NCI-H446 (cell line): ENCODE measurements around the gene ARFIP2.
"Not testable (repeated sequence)": the region's sequence is repeated elsewhere in the genome, so short reads cannot be mapped to it uniquely, and the experiment has no call there.

Source experiments
- DNase-seq, 2 experiments: peaks; one replicate each; lab custom pipeline; 2025; lab: John Stamatoyannopoulos, UW

ARFIP2 gene

DNA sequence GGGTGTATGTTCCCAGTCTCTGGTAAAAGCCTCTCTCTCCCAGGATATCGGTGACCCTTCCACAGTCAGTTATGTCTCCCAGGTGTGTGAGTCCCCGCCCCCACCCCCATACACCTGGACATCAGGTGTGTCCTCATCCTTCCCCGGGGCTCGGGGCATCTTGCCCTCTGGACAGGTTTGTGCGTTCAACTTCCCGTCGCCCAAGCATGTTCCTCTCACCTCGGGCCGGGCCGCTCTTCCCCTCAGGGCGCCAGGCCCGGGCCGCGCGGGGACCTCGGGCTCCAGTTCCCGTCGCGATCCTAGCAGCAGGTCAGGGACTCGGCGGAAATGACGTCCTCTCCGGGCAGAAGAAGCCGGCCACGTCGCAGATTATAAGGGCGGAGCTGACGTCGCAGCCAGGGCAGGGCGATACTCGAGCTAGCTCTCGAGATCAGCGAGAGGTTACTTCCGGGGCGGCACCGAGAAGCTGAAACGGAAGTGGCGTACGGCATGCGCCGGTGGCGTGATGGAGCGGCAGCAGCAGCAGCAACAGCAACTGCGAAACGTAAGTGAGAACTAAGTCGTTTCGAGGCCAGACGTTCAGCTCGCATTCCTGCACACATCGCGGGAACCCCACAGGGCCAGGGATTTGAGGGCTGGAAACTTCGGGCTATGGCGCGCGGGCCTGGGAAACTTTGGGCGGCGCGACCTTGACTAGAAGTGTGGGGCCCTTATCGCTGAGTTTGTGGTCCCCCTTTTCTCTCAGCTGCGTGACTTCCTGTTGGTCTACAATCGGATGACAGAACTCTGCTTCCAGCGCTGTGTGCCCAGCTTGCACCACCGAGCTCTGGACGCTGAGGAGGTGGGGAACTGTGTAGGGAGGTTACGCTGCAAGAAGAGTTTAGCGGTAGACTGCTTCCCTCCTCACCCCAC, at the start of gene ARFIP2, which contains the start of gene TIMM10B:
TSS of gene ARFIP2 (minus strand) at position 320 of the 912 bp plus-strand sequence. CDS start 910 bp downstream, outside the sequence.
TSS of gene TIMM10B (plus strand) at position 490 of the 912 bp plus-strand sequence. CDS start at position 506, 16 bp downstream.
- DNase-seq = peak; percentile 94 to 98

DNA sequence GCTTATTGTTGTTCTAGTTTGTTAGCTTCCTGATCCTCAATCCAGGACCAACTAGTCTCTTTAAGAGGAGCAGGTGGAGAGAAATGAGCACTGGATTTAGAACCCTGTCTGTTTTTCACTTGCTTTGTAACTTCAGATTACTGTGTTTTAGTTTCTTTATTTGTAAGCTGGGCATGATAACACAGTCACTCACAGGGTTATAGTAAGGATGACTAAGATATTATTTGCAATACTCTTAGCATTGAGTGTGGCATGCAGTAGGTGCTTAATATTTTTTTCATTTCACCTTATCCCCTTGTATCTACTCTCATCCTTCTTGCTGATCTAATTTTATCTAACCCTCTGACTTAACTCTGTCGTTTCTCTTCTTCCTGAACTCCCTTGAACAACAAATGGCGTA, 49.7 kb upstream of the ARFIP2 start:
- DNase-seq = no peak

DNA sequence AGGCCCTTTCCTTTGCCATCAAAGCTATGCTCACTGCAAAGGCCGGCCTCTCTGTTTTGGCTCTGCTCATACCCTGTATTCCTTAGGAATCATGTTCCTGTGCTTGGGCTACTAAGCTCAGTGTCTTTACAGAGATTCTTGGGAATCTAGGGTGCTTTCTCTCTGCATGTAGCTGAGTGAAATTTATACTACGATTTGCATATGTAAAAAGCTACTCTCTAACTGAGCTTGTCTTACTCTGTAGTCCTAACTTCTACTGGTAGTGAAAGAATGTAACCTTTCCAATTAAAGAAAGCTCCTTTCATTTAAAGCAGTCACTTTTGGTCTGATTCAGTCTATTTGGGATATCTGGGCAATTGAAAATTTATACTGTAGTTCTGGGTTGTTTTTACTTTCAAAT, 48.1 kb upstream of the ARFIP2 start:
- no peak for DNase-seq

DNA sequence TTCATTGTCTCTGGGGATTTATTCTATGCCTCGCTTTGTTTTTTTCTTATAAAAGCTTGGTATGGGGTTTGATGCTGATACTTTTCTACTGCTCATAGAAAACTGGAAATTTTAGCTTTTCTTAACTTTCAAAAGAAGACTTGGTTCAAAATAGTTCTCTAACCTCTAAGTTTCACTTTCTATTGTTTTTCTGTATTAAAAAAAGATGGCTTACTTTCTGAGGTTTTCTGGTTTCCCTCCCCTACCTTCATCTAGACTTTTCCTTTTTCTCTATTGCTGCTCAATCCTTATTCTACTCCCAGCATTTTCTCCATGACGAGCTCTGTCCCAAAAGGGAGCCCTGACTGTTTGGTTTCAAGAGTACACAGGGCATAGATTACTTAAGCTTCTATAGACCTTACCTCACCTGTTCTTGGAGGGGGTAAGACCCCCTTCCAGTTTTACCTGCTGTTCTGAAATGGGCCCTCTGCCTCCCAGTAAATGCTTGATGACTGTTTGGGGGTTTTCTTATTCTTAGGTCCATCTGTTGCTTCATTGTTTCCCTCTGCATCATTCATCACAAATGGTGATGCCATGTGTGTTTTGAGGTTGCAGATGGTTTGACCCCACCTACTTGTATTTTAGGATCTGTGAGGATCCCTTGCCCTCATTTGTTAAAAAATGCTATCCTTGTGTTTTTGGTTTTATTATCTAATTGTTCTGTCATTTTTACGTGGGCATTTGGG, 45.4 kb upstream of the ARFIP2 start:
- no peak for DNase-seq

GRCh38 chr11:6523253-6523652, 42.1 kb upstream of the ARFIP2 start:
- DNase-seq = no peak

GRCh38 chr11:6521946-6522345, 40.8 kb upstream of the ARFIP2 start:
- not testable (repeated sequence) for DNase-seq

DNA sequence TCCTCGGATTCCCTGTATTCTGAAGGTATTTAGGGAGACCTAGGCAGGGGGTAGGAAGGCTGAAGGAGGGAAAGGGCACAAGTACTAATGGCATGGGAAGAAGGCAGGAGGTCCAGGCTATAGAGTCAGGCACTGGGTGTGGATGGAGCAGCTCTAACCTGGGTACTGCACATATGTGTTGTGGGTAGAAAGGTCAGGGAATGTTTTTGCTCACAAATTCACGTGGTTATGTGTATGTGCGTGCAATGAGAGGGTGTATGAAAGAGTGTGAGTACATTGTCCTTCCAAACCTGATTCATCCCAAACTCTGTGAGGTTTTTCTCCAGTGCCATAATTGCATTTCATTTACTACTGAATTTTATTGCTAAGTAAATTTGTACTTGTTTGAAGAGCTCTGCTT, 39.1 kb upstream of the ARFIP2 start:
- no peak for DNase-seq

DNA sequence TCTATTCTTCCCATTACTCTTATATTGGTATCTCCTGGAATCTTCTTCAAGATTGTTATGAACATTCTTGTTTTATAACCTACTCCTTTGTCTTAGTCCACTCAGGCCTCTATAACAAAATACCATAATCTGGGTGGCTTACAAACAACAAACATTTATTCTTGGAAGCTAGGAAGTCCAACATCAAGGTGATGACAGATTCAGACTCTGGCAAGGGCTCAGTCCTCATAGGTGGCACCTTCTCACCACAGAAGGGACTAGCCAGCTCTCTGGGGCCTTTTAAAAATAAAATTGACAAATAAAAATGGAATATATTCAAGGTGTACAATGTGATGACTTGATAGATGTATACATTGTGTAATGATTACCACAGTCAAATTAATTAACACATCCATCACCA, 35.7 kb upstream of the ARFIP2 start:
- no peak for DNase-seq

DNA sequence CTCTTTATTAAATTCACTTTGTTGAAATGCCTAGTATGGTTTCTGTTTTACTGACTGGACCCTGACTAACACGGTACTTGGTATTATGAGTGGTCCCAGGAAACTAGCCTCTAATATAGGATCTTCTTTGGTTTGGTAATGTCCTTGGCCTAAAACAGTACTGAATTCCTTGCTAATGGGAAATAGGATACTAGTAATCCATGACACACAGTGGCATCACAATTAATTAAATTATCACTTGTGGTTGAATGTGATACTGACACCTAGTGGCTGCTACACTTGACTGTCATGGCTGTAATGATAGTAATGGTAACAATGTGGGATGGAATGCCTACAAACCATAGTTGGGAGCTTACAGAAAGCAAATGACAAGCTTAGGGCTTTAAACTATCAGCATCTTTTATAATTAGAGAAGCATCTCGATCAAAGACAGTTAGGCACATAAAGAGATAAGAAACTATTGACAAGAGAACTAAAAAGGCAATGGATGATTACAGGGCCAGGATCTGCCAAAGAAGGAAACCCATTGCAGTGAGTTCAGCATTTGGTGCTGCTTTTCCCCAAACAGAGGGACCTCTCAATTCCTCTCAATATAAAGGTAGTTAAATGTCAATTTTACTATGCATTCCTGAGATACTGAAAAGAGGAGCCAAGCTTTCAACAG, 24.6 kb upstream of the ARFIP2 start:
- DNase-seq = peak; percentile 22 to 58

DNA sequence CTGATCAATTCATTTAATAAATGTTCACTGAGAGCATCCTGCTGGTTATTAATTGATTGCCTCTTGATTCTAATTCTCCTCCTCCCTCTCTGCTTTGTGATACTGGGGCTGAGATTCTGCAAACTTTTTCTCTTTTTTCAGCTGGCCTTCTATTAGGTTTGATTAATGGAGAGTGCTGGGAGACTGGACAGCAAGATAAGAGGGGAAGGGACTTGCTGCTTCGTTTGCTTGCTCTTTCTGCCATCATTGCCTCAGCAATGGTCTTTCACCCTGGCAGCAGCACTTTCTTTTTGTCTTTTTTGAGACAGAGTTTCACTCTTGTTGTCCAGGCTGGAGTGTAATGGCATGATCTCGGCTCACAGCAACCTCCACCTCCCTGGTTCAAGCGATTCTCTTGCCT, 23.0 kb upstream of the ARFIP2 start:
- no peak for DNase-seq

GRCh38 chr11:6502382-6502781, 21.3 kb upstream of the ARFIP2 start:
- no peak for DNase-seq

DNA sequence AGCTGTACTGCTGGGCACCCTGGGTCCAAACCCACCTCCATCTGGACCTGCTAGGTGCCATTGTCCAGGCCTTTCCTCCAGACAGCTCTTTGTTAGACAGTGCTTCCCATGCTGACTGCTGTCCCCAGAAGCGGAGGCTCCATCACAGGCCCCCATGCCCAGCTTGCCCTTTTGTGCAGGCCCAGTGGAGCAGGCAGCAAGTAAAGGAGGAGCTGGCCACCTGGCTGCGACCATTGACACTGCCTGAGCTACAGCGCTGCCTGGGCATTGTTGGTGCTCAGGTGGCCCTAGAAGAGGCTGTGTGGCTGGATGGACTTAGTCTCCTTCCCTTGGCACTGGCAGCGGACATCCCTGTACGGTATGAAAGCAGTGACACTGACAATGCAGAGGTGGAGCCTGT, 17.4 kb upstream of the ARFIP2 start:
- DNase-seq = no peak

DNA sequence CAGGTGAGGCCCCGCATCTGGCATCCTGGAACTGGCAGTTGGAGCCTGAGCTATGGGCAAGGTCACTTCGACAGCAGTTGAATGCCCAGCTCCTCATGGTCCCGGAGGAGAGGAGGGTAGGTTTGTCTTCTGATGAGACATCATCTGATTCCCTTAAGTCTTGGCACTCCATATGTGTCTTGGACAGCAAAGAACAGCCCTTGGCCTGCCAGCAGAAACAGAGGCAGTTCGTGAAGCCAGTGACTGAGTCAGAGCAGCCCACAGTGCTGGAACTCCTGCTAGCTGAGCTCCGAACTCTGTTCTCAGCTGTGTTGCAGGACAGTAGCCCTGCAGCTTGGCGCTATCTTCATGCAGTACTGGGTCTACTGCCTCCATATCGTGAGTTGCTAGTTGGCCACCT, 17.0 kb upstream of the ARFIP2 start:
- DNase-seq = no peak

- no peak for DNase-seq
Observed at GRCh38 chr11:6497069-6497839, 16.1 kb upstream of the ARFIP2 start, which contains the start of gene DNHD1. TSS of gene DNHD1 (plus strand) at chr11:6497280. CDS start at chr11:6498216, 936 bp downstream.

DNA sequence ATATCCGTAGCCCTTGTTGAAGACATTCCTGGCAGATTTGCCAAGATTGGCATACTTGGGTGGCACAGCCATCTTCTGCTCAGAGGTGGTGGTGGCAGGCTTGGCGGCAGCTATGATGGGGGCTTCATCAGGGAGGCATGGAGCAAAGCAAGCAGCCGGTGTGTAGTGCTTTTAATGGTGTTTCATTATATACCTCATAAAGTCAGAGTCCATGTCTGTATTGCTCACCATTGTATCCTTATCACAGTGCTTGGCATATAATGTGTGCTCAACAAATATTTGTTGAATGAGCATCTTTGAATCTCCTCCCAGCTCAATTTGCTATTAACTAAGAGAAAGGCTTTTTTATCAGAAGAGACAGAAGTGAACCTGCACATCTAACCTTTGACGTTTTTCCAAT, 8.2 kb upstream of the ARFIP2 start:
- no peak for DNase-seq

- DNase-seq = no peak
Observed at GRCh38 chr11:6488821-6489220, 7.7 kb upstream of the ARFIP2 start.

- no peak for DNase-seq
Observed at GRCh38 chr11:6488342-6488741, 7.2 kb upstream of the ARFIP2 start.

GRCh38 chr11:6486938-6487337, 5.8 kb upstream of the ARFIP2 start:
- DNase-seq = no peak

DNA sequence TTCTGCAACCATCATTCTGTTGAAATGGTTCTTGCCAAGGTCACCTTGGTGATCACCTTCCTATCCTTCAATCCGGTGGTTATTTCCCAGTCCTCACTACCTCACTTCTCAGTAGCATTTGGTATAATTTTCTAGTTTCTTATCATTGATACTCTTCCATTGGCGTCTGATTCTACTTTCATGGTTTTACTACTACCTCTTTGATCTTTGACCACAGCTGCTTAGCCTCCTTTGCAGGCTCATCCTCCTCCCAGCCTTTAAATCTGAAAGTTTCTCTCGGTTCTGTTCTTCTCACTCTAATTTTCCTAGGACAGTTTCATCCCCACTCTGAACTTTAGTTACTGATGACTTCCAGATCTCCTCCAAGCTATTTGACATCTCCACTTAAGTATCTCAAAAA, 5.1 kb upstream of the ARFIP2 start:
- DNase-seq = no peak

DNA sequence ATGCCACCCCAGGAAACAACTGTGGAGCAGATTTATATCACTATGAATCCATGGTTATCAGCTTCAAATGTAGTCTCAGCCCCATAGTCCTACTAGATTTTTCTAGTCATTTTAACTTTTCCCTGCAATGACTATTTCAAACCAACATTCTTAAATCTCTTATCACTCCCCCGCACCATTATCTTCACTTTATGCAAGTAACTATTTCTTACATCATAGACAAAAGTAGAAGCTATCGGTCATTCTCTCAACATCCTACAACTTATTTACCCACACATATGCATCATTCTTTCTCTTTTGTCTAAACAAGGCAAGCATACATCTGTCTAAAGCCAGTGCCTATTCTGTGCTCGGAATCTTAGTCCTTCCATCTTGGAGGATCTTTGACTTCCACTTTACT, 4.5 kb upstream of the ARFIP2 start:
- no peak for DNase-seq

- DNase-seq = no peak
Observed at GRCh38 chr11:6483015-6483414, 1.9 kb upstream of the ARFIP2 start.

GRCh38 chr11:6482441-6482840, 1.3 kb upstream of the ARFIP2 start:
- no peak for DNase-seq
